DND-41 (cell line): ENCODE data around the gene NPY.

Experiments
- EZH2 ChIP-seq: IDR thresholded peaks from 3 replicates; pipeline ENCODE4 v1.6.1; 2012; ENCODE audit warnings: borderline replicate concordance, low read depth, mild to moderate bottlenecking, moderate library complexity, low read length, inconsistent platforms; ENCODE audit not compliant: severe bottlenecking
- TF ChIP-seq, protein P1 (sequence below): IDR thresholded peaks from 2 replicates; pipeline ENCODE4 v1.5.1; 2012; ENCODE audit warnings: borderline replicate concordance, low read length, moderate library complexity, mild to moderate bottlenecking; ENCODE audit not compliant: poor library complexity, severe bottlenecking; ENCODE audit errors: extremely low read depth

DNA sequence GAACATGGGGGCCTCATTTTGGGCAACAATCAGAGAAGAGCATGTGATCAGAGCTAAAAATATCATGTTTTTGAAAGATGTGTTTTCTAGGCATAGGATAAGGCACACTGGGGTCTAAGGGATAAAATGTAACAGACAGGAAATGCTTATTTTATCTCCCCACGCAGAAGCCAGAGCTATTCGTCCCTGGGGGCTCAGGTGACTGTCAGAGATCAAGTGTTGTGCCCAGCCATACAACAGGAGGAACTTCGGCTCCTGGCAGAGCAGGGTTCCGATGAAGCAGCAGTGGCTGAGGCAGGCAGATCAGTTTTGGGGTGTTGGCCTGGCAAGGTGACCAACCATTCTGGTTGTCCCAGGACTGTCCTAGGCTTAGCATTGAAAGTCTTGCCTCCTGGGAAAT is 15.2 kb downstream of the NPY start:
- TF ChIP-seq, protein P1, sequence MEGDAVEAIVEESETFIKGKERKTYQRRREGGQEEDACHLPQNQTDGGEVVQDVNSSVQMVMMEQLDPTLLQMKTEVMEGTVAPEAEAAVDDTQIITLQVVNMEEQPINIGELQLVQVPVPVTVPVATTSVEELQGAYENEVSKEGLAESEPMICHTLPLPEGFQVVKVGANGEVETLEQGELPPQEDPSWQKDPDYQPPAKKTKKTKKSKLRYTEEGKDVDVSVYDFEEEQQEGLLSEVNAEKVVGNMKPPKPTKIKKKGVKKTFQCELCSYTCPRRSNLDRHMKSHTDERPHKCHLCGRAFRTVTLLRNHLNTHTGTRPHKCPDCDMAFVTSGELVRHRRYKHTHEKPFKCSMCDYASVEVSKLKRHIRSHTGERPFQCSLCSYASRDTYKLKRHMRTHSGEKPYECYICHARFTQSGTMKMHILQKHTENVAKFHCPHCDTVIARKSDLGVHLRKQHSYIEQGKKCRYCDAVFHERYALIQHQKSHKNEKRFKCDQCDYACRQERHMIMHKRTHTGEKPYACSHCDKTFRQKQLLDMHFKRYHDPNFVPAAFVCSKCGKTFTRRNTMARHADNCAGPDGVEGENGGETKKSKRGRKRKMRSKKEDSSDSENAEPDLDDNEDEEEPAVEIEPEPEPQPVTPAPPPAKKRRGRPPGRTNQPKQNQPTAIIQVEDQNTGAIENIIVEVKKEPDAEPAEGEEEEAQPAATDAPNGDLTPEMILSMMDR, result no peak
- TF ChIP-seq EZH2, result no peak
